ENCODE results near the gene TMEM117. TPM values are rescaled to one million over a fixed set of nuclear protein-coding genes. Genes with fewer than 3 reads are reported as not detected.
A peak's percentile ranks its signal among the peaks of the same experiment; 100 is the strongest.

The TMEM117 gene
- total RNA-seq, result 1 to 10 TPM; 1.4 to 2.1 TPM

- H3K4me3 Mint-ChIP-seq, result peak within 1 kb of the TSS; percentile 72
- CTCF ChIA-PET, result interaction anchor here (1.5 kb wide), 1 partner anchor 76 kb away, joined by 4 read pairs; no protein-coding TSS in a partner anchor
- H3K27ac Mint-ChIP-seq, result peak within 1 kb of the TSS; percentile 66
- H3K4me1 Mint-ChIP-seq (ENCODE audit: low read depth), result peaks cover 42% of the 10 kb centered on the region
- intact Hi-C loops (cut with micrococcal nuclease), result loop anchor here (1.0 to 10.0 kb wide), 4 partner anchors 30 to 1009 kb away; partner anchors contain the start of gene TWF1
- peak; percentile 62 for DNase-seq
- H3K36me3 Mint-ChIP-seq (ENCODE audit: low read depth), result no peaks in the 10 kb centered on the region
- H3K9me3 Mint-ChIP-seq, result no peaks in the 10 kb centered on the region
- H3K27me3 Mint-ChIP-seq (ENCODE audit: low read depth), result no peaks in the 10 kb centered on the region
Measured at GRCh38 chr12:43835656-43836474, at the start of gene TMEM117. Gene TMEM117 (plus strand): TSS chr12:43836081.

DNA sequence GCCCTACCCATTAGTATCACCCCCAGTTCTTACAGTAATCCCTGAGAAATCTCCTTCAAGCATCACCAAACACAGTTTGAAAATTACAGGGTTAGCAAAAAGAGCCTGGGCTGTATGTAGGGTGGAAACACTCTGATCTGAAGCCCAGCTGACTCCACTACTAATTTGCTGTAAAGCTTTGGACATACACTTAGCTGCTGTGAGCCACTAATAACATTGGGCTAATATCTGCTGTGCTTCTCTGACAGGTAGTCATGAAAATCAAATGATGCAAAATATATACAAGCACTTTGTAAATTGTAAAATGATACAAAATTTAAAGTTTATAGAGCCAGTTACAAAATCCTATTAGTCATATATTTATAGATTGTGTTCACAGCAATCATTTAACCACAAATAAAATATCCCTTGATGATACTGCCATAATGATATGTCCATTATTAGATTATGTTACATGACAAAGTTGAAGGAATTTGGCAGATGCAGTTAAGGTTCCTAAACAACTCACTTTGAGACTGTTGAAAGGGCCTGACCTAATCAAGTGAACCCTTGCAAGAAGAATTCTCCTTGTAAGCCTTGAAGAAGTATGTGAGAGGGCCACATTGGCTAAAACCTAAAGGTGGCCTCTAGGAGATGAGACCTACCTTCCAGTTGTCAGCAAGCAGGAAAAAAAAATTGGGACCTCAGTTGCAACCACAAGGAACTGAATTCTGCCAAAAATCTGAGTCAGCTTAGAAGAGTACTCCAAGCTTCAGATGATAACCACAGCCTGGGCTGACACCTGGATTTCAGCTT is 48.8 kb upstream of the TMEM117 start:
- no peak for DNase-seq
- H3K27ac Mint-ChIP-seq, result peak overlapping the region; percentile 24
- CTCF ChIA-PET, result no interaction called here
- intact Hi-C loops (cut with micrococcal nuclease), result no loop called here
- no peak overlapping the region for H3K4me3 Mint-ChIP-seq
- H3K4me1 Mint-ChIP-seq (ENCODE audit: low read depth), result no peaks in the 10 kb centered on the region
- H3K36me3 Mint-ChIP-seq (ENCODE audit: low read depth), result peaks cover 11% of the 10 kb centered on the region
- H3K27me3 Mint-ChIP-seq (ENCODE audit: low read depth), result no peaks in the 10 kb centered on the region
- H3K9me3 Mint-ChIP-seq, result no peaks in the 10 kb centered on the region

GRCh38 chr12:43789941-43790340 is 45.9 kb upstream of the TMEM117 start:
- no peaks in the 10 kb centered on the region for H3K4me1 Mint-ChIP-seq (ENCODE audit: low read depth)

DNA sequence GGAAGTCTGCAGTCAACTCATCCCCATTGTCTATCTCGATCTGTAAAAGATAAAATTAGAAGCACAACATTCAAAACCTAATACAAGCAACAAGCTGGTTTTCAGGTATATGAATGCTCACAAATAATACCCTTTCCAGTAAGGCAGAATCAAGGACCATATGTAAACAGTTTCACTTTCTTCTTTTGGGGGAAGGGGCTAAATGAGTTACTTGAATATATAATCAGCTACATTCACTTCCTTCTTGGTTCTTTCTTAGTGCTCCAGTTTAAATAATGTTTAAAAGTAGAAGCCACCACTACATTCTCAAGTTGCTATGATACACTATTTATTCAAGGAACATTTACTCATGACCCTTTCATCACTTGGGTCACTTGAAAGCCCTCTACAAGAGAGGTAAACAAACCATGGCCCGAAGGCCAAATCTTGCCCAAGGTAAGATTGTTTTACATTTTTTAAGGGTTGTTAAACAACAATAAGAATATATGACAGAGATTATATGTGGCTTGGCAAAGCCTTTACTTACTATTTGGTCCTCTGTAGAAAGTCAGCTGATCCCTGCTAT is 40.1 kb upstream of the TMEM117 start:
- peaks cover 12% of the 10 kb centered on the region for H3K4me1 Mint-ChIP-seq (ENCODE audit: low read depth)
- peaks cover 27% of the 10 kb centered on the region for H3K36me3 Mint-ChIP-seq (ENCODE audit: low read depth)
- DNase-seq, result no peak
- H3K4me3 Mint-ChIP-seq, result no peak overlapping the region
- H3K27me3 Mint-ChIP-seq (ENCODE audit: low read depth), result no peaks in the 10 kb centered on the region
- intact Hi-C loops (cut with micrococcal nuclease), result no loop called here
- H3K9me3 Mint-ChIP-seq, result no peaks in the 10 kb centered on the region
- peak overlapping the region; percentile 80 for H3K27ac Mint-ChIP-seq
- CTCF ChIA-PET, result interaction anchor here (0.8 to 1.0 kb wide), 2 partner anchors 17 to 37 kb away, joined by 3 read pairs; no protein-coding TSS in a partner anchor

More at GRCh38 chr12:43789941-43790340, 45.9 kb upstream of the TMEM117 start:
- DNase-seq, result no peak
- H3K27ac Mint-ChIP-seq, result no peak overlapping the region
- CTCF ChIA-PET, result no interaction called here
- H3K9me3 Mint-ChIP-seq, result no peaks in the 10 kb centered on the region
- H3K36me3 Mint-ChIP-seq (ENCODE audit: low read depth), result peaks cover 19% of the 10 kb centered on the region
- H3K27me3 Mint-ChIP-seq (ENCODE audit: low read depth), result no peaks in the 10 kb centered on the region
- intact Hi-C loops (cut with micrococcal nuclease), result no loop called here
- no peak overlapping the region for H3K4me3 Mint-ChIP-seq

GRCh38 chr12:43797561-43798217 is 38.2 kb upstream of the TMEM117 start:
- no peak for DNase-seq
- Mint-ChIP-seq H3K9me3 (no peaks in the 10 kb centered on the region), H3K36me3 (ENCODE audit: low read depth) (peaks cover 27% of the 10 kb centered on the region), H3K27me3 (ENCODE audit: low read depth) (no peaks in the 10 kb centered on the region), H3K4me3 (no peak overlapping the region), H3K27ac (peak overlapping the region; percentile 46), H3K4me1 (ENCODE audit: low read depth) (peaks cover 12% of the 10 kb centered on the region)
- CTCF ChIA-PET, result no interaction called here
- intact Hi-C loops (cut with micrococcal nuclease), result loop anchor here (1.0 kb wide), 1 partner anchor 8 kb away; no protein-coding TSS in a partner anchor

- peaks cover 36% of the 10 kb centered on the region for H3K4me1 Mint-ChIP-seq (ENCODE audit: low read depth)
- intact Hi-C loops (cut with micrococcal nuclease), result loop anchor here (1.0 to 10.0 kb wide), 4 partner anchors 8 to 1922 kb away; partner anchors contain the start of gene ARID2
- no peaks in the 10 kb centered on the region for H3K9me3 Mint-ChIP-seq
- peak overlapping the region; percentile 100 for H3K27ac Mint-ChIP-seq
- peaks cover 10% of the 10 kb centered on the region for H3K36me3 Mint-ChIP-seq (ENCODE audit: low read depth)
- CTCF ChIA-PET, result interaction anchor here (0.6 to 2.5 kb wide), 7 partner anchors 10 to 78 kb away, joined by 3 to 11 read pairs (median 4); partner anchors contain the start of genes IRAK4 and PUS7L
- DNase-seq, result peak; percentile 10
- H3K27me3 Mint-ChIP-seq (ENCODE audit: low read depth), result no peaks in the 10 kb centered on the region
- H3K4me3 Mint-ChIP-seq, result peak overlapping the region; percentile 98
Measured at GRCh38 chr12:43805149-43805859, 30.6 kb upstream of the TMEM117 start.

DNA sequence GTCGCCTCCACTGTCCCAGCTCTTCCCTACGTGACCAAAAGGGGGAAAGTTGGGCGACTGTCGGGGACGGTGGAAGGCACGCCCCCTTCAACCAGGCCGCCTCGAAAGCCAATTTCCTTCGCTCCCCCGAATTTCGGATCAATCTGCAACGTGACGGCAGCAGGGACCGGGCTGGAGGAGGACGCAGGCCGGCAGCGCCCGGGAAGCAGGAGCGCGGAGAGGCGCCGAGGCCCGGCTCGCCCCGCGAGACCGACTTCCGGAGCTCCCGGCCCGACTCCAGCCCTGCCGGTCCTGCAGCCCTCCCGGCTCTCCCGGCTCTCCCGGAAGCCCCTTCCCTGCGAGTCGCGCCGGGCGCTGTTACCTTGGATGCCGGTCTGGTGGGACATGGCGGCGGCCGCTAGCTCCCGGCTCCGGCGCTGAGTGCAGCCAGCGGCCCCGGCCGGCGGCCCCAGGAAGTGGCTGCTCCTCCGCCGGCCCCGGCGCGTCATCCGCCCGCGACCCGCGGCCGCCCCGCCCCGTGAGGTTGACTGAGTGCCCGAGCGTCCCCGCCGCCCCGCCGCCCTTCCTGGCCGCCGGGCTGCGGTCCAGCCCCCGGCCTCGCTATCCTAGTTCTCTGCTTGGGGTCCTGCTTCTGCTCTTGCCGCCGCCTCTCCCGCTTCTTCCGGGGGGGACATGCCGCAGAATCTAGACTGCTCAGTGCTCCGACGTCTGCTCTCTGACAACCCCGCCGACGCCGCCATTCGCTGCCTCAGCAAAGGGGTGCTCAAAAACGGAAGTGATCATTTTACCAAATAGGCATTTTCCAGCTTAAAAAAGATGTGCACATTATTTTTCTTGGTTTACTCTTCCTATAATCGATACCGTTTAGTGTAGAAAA is 29.8 kb upstream of the TMEM117 start, which contains the start of gene TWF1:
TSS of gene TWF1 (minus strand) at position 458 of the 877 bp plus-strand sequence. CDS start at position 386, 72 bp downstream.
- CTCF ChIA-PET, result interaction anchor here (1.9 to 2.5 kb wide), 3 partner anchors 27 to 77 kb away, joined by 5 to 11 read pairs (median 6); partner anchors contain the start of genes IRAK4 and PUS7L
- intact Hi-C loops (cut with micrococcal nuclease), result loop anchor here (1.0 to 10.0 kb wide), 8 partner anchors 9 to 1921 kb away; partner anchors contain the start of genes ARID2, IRAK4, PPHLN1 and PUS7L
- Mint-ChIP-seq H3K27ac (peak within 1 kb of the TSS; percentile 100), H3K27me3 (ENCODE audit: low read depth) (no peaks in the 10 kb centered on the region), H3K36me3 (ENCODE audit: low read depth) (peaks cover 6% of the 10 kb centered on the region), H3K4me3 (peak within 1 kb of the TSS; percentile 98), H3K4me1 (ENCODE audit: low read depth) (peaks cover 39% of the 10 kb centered on the region), H3K9me3 (no peaks in the 10 kb centered on the region)
- peak; percentile 88 for DNase-seq

DNA sequence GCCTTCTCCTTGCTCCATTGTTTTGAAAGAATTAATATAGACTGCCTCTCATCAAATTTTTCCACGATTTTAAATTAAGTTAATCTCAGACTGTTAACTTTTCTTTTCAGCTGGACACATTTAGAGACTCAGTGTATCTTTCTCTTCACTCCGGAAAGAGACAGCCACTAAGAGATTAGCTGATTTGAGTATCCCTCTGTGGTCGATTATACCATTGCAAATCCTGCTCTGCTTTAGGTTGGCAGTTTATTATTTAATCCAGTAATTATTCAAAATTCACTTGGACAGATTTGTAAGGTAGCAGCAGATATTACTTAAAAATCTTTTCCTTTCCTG is 29.2 kb upstream of the TMEM117 start:
- Mint-ChIP-seq H3K4me3 (peak overlapping the region; percentile 98), H3K27ac (peak overlapping the region; percentile 100), H3K36me3 (ENCODE audit: low read depth) (peaks cover 5% of the 10 kb centered on the region), H3K27me3 (ENCODE audit: low read depth) (no peaks in the 10 kb centered on the region), H3K9me3 (no peaks in the 10 kb centered on the region), H3K4me1 (ENCODE audit: low read depth) (peaks cover 44% of the 10 kb centered on the region)
- DNase-seq, result no peak
- intact Hi-C loops (cut with micrococcal nuclease), result loop anchor here (1.0 to 10.0 kb wide), 6 partner anchors 30 to 1921 kb away; partner anchors contain the start of genes ARID2, IRAK4, PPHLN1 and PUS7L
- CTCF ChIA-PET, result interaction anchor here (2.0 to 2.5 kb wide), 2 partner anchors 27 to 76 kb away, joined by 5 to 11 read pairs; no protein-coding TSS in a partner anchor

DNA sequence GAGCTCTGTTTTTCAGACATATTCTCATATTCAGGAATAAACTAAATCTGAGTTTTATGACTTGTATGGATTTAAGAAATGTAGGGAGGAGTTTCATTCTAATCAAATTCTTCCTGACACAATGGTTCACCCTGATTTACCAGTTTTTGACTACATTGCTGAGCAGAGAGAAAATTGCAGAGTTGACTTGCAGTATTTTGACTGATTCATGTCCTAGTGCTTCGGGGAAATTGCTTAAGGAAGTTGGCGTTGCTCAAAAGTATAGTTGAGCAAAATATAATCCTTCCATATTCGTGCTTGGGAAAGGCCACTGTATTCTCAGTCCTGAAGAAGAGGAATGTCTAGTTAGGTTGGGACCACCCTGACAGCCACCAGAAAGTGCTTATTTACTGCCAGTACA is 28.5 kb upstream of the TMEM117 start:
- CTCF ChIA-PET, result interaction anchor here (2.0 to 2.5 kb wide), 2 partner anchors 26 to 75 kb away, joined by 5 to 11 read pairs; no protein-coding TSS in a partner anchor
- intact Hi-C loops (cut with micrococcal nuclease), result loop anchor here (5.0 to 10.0 kb wide), 2 partner anchors 1037 to 1920 kb away; partner anchors contain the start of gene ARID2
- Mint-ChIP-seq H3K4me3 (peak overlapping the region; percentile 98), H3K36me3 (ENCODE audit: low read depth) (peaks cover 5% of the 10 kb centered on the region), H3K27ac (peak overlapping the region; percentile 100), H3K4me1 (ENCODE audit: low read depth) (peaks cover 49% of the 10 kb centered on the region), H3K27me3 (ENCODE audit: low read depth) (no peaks in the 10 kb centered on the region), H3K9me3 (no peaks in the 10 kb centered on the region)
- DNase-seq, result no peak

GRCh38 chr12:43812057-43812456 is 23.8 kb upstream of the TMEM117 start:
- H3K27me3 Mint-ChIP-seq (ENCODE audit: low read depth), result no peaks in the 10 kb centered on the region
- H3K27ac Mint-ChIP-seq, result no peak overlapping the region
- intact Hi-C loops (cut with micrococcal nuclease), result no loop called here
- no peak for DNase-seq
- no peaks in the 10 kb centered on the region for H3K36me3 Mint-ChIP-seq (ENCODE audit: low read depth)
- CTCF ChIA-PET, result no interaction called here
- H3K4me3 Mint-ChIP-seq, result no peak overlapping the region
- peaks cover 34% of the 10 kb centered on the region for H3K4me1 Mint-ChIP-seq (ENCODE audit: low read depth)
- no peaks in the 10 kb centered on the region for H3K9me3 Mint-ChIP-seq

Measured in activated naive CD4-positive, alpha-beta T cell treated with anti-CD3 and anti-CD28 coated beads for 36 hours (primary cell).